GM12872 (cell line): ENCODE results near the gene HSBP1L1.

Source experiments
- CTCF ChIP-seq: IDR thresholded peaks from 3 replicates; pipeline ENCODE4 v1.5.1; 2011; ENCODE audit warnings: low read depth, mild to moderate bottlenecking, low read length, moderate library complexity; ENCODE audit not compliant: insufficient read depth

Gene HSBP1L1

DNA sequence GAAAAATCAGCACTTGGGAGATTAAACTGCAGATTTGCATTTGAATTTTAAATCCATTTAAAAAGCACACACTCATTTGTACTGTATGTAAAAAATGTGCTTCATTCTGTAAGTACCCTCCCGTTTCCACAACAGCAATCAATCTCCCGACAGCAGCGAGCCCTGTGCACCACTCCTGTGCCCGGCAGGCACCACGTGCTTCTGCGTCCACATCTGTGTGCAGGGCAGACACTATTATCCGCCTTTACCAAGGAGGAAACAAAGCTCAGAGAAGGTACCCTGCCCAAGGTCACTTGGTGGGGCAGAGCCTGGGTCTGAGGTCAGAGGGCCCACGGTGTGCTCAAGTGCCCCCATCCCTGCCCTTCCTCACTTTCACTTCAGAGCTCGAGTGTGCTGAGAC lies 7.5 kb downstream of the HSBP1L1 start:
- TF ChIP-seq CTCF: no peak

GRCh38 chr18:79972720-79973119 lies 8.3 kb downstream of the HSBP1L1 start:
- no peak for TF ChIP-seq CTCF

DNA sequence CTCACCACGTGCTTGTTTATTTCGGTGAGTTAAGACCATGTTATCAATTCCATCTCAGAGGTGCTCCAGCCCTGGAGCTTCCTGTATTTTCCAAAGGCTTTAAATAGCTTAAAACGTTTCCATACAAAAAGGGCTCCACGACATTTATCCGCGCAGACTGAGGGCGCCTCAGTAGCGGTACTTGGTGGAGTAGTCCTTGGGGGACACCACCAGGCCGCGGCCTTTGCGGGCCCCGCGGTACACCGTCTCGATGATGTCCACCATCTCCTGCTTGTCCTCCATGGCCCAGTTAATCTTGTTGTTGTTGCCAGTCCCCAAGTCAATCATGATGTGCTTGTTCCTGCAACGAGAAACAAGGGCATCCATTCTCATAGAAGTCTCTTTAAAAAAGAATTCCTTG lies 9.1 kb downstream of the HSBP1L1 start:
- no peak for TF ChIP-seq CTCF

DNA sequence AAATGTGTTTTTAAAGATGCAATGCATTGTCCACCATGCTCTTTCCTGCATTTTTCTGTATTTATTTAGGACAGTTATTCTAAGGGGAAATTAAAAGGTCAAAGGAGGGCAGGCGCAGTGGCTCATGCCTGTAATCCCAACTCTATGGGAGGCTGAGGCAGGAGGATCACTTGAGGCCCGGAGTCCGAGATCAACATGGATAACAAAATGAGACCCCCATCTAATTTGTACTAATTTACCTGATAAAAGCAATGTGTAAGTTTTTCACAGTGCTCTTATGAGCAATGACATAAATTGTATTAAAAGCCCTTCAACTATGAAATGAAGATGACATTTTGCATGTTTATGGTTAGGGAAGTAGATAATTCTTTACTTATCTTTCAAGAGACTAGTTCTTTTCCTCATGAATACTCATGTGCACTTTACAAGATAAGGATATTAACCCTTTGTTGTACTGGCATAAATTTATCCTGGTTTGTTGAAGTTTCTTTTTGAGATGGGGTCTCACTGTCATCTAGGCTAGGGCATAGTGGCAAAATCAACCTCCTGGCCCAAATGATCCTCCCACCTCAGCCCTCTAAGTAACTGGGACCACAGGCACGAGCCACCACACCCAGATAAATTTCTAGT lies 9.7 kb downstream of the HSBP1L1 start:
- TF ChIP-seq CTCF: no peak

- no peak for TF ChIP-seq CTCF
These were observed 10.6 kb downstream of the HSBP1L1 start for GRCh38 chr18:79975043-79975442.

GRCh38 chr18:79975985-79976680 lies 11.7 kb downstream of the HSBP1L1 start:
- TF ChIP-seq CTCF: no peak

- no peak for TF ChIP-seq CTCF
These were observed 15.4 kb downstream of the HSBP1L1 start for GRCh38 chr18:79979843-79980242.
